PC-3 (cell line): ENCODE results near the gene ATP1B2. TPM values are rescaled to one million over a fixed set of nuclear protein-coding genes. Genes with fewer than 3 reads are reported as not detected.
A peak's percentile ranks its signal among the peaks of the same experiment; 100 is the strongest.

ENCODE experiments used
- ATAC-seq: fragments of 200-7000 bp; cut with Tn5 transposase; 2 replicates; pipeline ENCODE4 v1.9.1; 2020; ENCODE audit warnings: mild to moderate bottlenecking, moderate library complexity
- BruUV-seq: library from RNA; stranded (reverse); fragments of 400-500 nt; replicated peaks from 2 replicates; lab custom pipeline; 2021; lab: Mats Ljungman, UMichigan
- CTCF ChIA-PET: fragments of 300-600 bp; sonication (Branson Sonifier 250); formaldehyde crosslinking; loops from one replicate; lab custom pipeline; 2022; ENCODE audit warnings: antibody characterized with exemption; lab: Charles Lee
- POLR2A ChIA-PET: fragments of 300-600 bp; sonication (Branson Sonifier 250); formaldehyde crosslinking; loops from one replicate; lab custom pipeline; 2022; ENCODE audit warnings: antibody characterized with exemption; ENCODE audit not compliant: unreplicated experiment; lab: Charles Lee
- DNase-seq: peaks from one replicate; pipeline ENCODE4 v3.0.0-alpha.2; 2015
- H2AFZ ChIP-seq: fragments of 300-600 bp; sonication (generic); 2 replicates; pipeline ENCODE4 v1.6.0; 2016; ENCODE audit warnings: antibody characterized with exemption, low read length
- H3F3A ChIP-seq: fragments of 300-600 bp; sonication (generic); one replicate; pipeline ENCODE4 v1.6.0; 2017; ENCODE audit warnings: antibody characterized with exemption, low read length, control low read depth, mild to moderate bottlenecking; ENCODE audit not compliant: unreplicated experiment
- H3K27ac ChIP-seq: fragments of 300-600 bp; sonication (generic); 2 replicates; pipeline ENCODE4 v1.5.1; 2016; ENCODE audit warnings: mild to moderate bottlenecking, low read length
- H3K27me3 ChIP-seq: fragments of 300-600 bp; sonication (generic); 2 replicates; pipeline ENCODE4 v1.6.1; 2016; ENCODE audit warnings: low read length, mixed read lengths
- H3K36me3 ChIP-seq: fragments of 300-600 bp; sonication (generic); 2 replicates; pipeline ENCODE4 v1.6.1; 2016; ENCODE audit warnings: low read depth, mixed run types, low read length, mixed read lengths
- H3K4me1 ChIP-seq: fragments of 300-600 bp; sonication (generic); 2 replicates; pipeline ENCODE4 v1.5.1; 2016; ENCODE audit warnings: low read length; ENCODE audit not compliant: insufficient read depth
- H3K4me2 ChIP-seq: fragments of 300-600 bp; sonication (generic); 2 replicates; pipeline ENCODE4 v1.6.0; 2016; ENCODE audit warnings: low read length
- H3K4me3 ChIP-seq: fragments of 300-600 bp; sonication (generic); 2 replicates; pipeline ENCODE4 v1.5.1; 2016; ENCODE audit warnings: mild to moderate bottlenecking, low read length, mixed read lengths
- H3K79me2 ChIP-seq: fragments of 300-600 bp; sonication (generic); 2 replicates; pipeline ENCODE4 v1.6.1; 2017; ENCODE audit warnings: low read length, mixed read lengths
- H3K9ac ChIP-seq: fragments of 300-600 bp; sonication (generic); 2 replicates; pipeline ENCODE4 v1.6.0; 2016; ENCODE audit warnings: mild to moderate bottlenecking, low read length
- H3K9me2 ChIP-seq: fragments of 300-600 bp; sonication (generic); replicated peaks from 2 replicates; pipeline ENCODE4 v1.6.1; 2016; ENCODE audit warnings: mixed run types, low read length, mixed read lengths
- H3K9me3 ChIP-seq: fragments of 300-600 bp; sonication (generic); 2 replicates; pipeline ENCODE4 v1.6.1; 2016; ENCODE audit warnings: low read length, mixed read lengths
- H4K20me1 ChIP-seq: fragments of 300-600 bp; sonication (generic); 2 replicates; pipeline ENCODE4 v1.6.1; 2016; ENCODE audit warnings: low read length, mixed read lengths
- CTCF ChIP-seq: fragments of 300-600 bp; sonication (generic); conservative IDR thresholded peaks from 2 replicates; pipeline ENCODE4 v1.5.1; 2017; ENCODE audit warnings: antibody characterized with exemption, low read depth, mild to moderate bottlenecking, low read length
- EZH2 ChIP-seq: fragments of 300-600 bp; sonication (generic); IDR thresholded peaks from one replicate; pipeline ENCODE4 v1.6.1; 2017; ENCODE audit warnings: antibody characterized with exemption, mild to moderate bottlenecking, low read length; ENCODE audit not compliant: unreplicated experiment
- EZH2phosphoT487 ChIP-seq: fragments of 300-600 bp; sonication (generic); IDR thresholded peaks from 2 replicates; pipeline ENCODE4 v1.6.1; 2018; ENCODE audit warnings: mild to moderate bottlenecking, antibody characterized with exemption, low read length, borderline replicate concordance
- intact Hi-C: fragments of 100-400 bp; cut with micrococcal nuclease; formaldehyde crosslinking; loops from 2 replicates; pipeline ENCODE4 v1.9.0; 2023
- total RNA-seq: library from RNA; depleted of rRNA; stranded (reverse); fragments of >200 nt; gene quantifications from 2 replicates; pipeline ENCODE4 v1.2.3, GENCODE V29; 2014

ATP1B2 gene
- total RNA-seq, 1 experiment from 2014 or later: not detected

DNA sequence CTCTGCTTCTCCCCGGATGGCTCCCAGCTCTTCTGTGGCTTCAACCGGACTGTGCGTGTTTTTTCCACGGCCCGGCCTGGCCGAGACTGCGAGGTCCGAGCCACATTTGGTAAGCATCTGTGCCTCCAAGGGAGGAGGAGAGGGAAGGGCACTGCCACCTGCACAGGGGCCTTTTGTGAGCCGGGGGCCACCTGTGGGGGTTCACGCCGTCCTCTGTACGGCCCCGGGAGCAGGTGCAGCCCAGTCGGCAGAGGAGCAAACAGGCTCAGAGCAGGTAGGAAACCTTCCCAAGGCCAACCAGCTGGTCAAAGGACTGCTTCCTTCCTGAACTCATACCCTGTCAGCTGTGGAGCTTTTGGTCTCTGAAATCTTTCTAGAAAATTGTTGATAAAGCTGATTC is 51.0 kb downstream of the ATP1B2 start:
- Histone ChIP-seq H3K36me3 (no peaks in the 10 kb centered on the region), H3K27ac (no peak overlapping the region), H2AFZ (no peak overlapping the region), H4K20me1 (no peaks in the 10 kb centered on the region), H3K9ac (no peak overlapping the region), H3K9me2 (no peaks in the 10 kb centered on the region), H3K9me3 (no peaks in the 10 kb centered on the region), H3K79me2 (no peaks in the 10 kb centered on the region), H3K4me2 (no peak overlapping the region), H3F3A (no peaks in the 10 kb centered on the region), H3K4me3 (no peak overlapping the region), H3K27me3 (no peaks in the 10 kb centered on the region), H3K4me1 (no peaks in the 10 kb centered on the region)
- no TSS peak for BruUV-seq
- TF ChIP-seq EZH2 (no peak), EZH2phosphoT487 (no peak), CTCF (no peak)
- ChIA-PET CTCF (no interaction called here), POLR2A (no interaction called here)
- ATAC-seq: no peak
- intact Hi-C loops: no loop called here
- no peak for DNase-seq

- DNase-seq (no peak), ATAC-seq (no peak)
- intact Hi-C loops: no loop called here
- no peaks in the 10 kb centered on the region for H3K9me3 ChIP-seq
- no peak overlapping the region for H2AFZ ChIP-seq
- CTCF ChIA-PET: interaction anchor here (0.6 kb wide), 1 partner anchor 14 kb away, joined by 15 read pairs; no protein-coding TSS in a partner anchor
- H3K27ac ChIP-seq: no peak overlapping the region
- H3K9ac ChIP-seq: no peak overlapping the region
- no peaks in the 10 kb centered on the region for H3K79me2 ChIP-seq
- no peak overlapping the region for H3K4me2 ChIP-seq
- no peaks in the 10 kb centered on the region for H3F3A ChIP-seq
- H3K4me3 ChIP-seq: no peak overlapping the region
- TF ChIP-seq EZH2 (no peak), CTCF (no peak), EZH2phosphoT487 (no peak)
- no peaks in the 10 kb centered on the region for H4K20me1 ChIP-seq
- H3K4me1 ChIP-seq: no peaks in the 10 kb centered on the region
- no peaks in the 10 kb centered on the region for H3K27me3 ChIP-seq
- H3K36me3 ChIP-seq: no peaks in the 10 kb centered on the region
- BruUV-seq: no TSS peak
- H3K9me2 ChIP-seq: no peaks in the 10 kb centered on the region
- POLR2A ChIA-PET: no interaction called here
These were observed 52.0 kb downstream of the ATP1B2 start for GRCh38 chr17:7702776-7703175.

DNA sequence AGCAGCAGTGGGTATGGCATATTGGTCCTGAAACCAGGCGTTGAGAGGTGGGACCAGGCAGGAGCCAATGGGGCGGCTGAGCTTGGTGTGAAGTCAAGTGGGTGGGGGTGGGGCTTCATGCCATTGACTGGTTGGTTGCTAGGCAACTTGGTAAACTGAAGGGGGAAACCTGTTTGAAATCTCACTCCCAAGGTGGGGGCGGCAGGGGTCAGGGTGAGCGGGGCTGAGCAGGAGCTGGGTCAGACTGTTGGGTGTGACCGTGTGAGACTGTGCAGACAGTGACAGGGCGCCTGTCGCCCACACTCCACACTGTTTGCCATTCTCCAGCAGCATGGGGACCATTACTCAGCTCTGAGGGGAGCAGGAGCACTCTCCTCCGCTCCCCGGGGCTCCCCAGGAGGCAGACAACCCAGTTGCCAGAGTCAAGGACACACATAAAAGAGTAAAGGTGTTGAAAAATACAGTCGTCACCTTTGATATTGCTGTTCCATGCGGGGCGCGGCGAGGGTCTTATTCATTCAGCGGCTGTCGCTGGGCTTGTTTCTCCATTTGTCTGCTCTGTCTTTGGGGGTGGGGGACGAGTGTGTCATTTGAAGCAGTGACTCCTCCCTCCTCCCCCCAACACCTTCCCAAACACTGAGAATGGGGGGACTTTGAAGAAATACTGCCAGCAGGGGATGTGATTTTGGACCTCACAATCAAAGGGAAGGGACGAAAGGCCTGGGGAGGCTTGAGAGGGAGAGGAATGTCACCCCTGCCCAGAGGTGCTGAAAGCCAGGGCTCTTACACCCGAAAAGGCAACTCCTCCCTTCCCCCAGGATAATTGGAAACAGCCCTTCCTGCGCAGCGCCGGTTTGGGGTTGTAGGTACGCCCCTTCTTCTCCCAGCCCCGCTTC is 53.1 kb downstream of the ATP1B2 start:
- Histone ChIP-seq H3K36me3 (no peaks in the 10 kb centered on the region), H3K27ac (no peak overlapping the region), H2AFZ (no peak overlapping the region), H3K9me2 (no peaks in the 10 kb centered on the region), H3K4me1 (no peaks in the 10 kb centered on the region), H3K4me2 (peak overlapping the region; percentile 87), H3K27me3 (no peaks in the 10 kb centered on the region), H3K4me3 (peak overlapping the region; percentile 70; the same call in 1 of the 2 replicates), H3K79me2 (no peaks in the 10 kb centered on the region), H4K20me1 (no peaks in the 10 kb centered on the region), H3K9me3 (no peaks in the 10 kb centered on the region), H3F3A (no peaks in the 10 kb centered on the region), H3K9ac (no peak overlapping the region)
- TF ChIP-seq EZH2: no peak
- no peak for TF ChIP-seq EZH2phosphoT487
- no peak for TF ChIP-seq CTCF
- ChIA-PET CTCF (interaction anchor here (0.6 to 0.8 kb wide), 2 partner anchors 15 to 16 kb away, joined by 4 to 15 read pairs; no protein-coding TSS in a partner anchor), POLR2A (no interaction called here)
- intact Hi-C loops: no loop called here
- DNase-seq (no peak), ATAC-seq (no peak; the same call in 1 of the 2 replicates)
- no TSS peak for BruUV-seq
